Left lung (tissue), 10 donors: ENCODE data around the gene CDK14. TPM values are rescaled to one million over a fixed set of nuclear protein-coding genes. Genes with fewer than 3 reads are reported as not detected.

Source experiments
- ATAC-seq: fragments of 200-7000 bp; cut with Tn5 transposase; one replicate; pipeline ENCODE4 v1.9.1; 2020; ENCODE audit warnings: moderate library complexity
- DNase-seq, 4 donors: peaks; one replicate each; pipeline ENCODE4 v3.0.0-alpha.2; 2013 to 2020
- H3K27ac ChIP-seq, 2 donors: fragments of 200-600 bp; sonication (generic) in 1 of 2; one replicate each; pipeline versions ENCODE4 v1.5.0 to v1.8.0; 2020 to 2021
- H3K27me3 ChIP-seq, 2 donors: fragments of 200-600 bp; sonication (generic) in 1 of 2; one replicate each; pipeline versions ENCODE4 v1.5.0 to v1.8.0; 2020 to 2021
- H3K36me3 ChIP-seq, 2 donors: fragments of 200-600 bp; sonication (generic) in 1 of 2; one replicate each; pipeline versions ENCODE4 v1.5.0 to v1.8.0; 2020 to 2021
- H3K4me1 ChIP-seq, 2 donors: fragments of 200-600 bp; one replicate each; pipeline ENCODE4 v1.8.0; 2021
- H3K4me3 ChIP-seq, 2 donors: fragments of 200-600 bp; sonication (generic) in 1 of 2; one replicate each; pipeline versions ENCODE4 v1.5.0 to v1.8.0; 2020 to 2021; ENCODE audit warnings: mild to moderate bottlenecking in 1 of 2
- H3K9me3 ChIP-seq, 2 donors: fragments of 200-600 bp; sonication (generic) in 1 of 2; one replicate each; pipeline versions ENCODE4 v1.5.0 to v1.8.0; 2020 to 2021
- CTCF ChIP-seq, 2 donors: fragments of 200-600 bp; sonication (generic) in 1 of 2; IDR thresholded peaks; one replicate each; pipeline versions ENCODE4 v1.5.0 to v1.8.0; 2021; ENCODE audit warnings: antibody characterized with exemption in 2 of 2
- intact Hi-C, 2 donors: fragments of 100-400 bp; cut with DNase I; formaldehyde crosslinking; loops; one replicate each; pipeline versions ENCODE4 v1.11.2 to v1.14.2; 2022
- polyA plus RNA-seq, 6 donors: library from polyadenylated mRNA; unstranded; fragments of 120-200 nt; gene quantifications; one replicate each; pipeline ENCODE4 v1.2.1, GENCODE V29; 2013; ENCODE audit not compliant: insufficient read length in 6 of 6
- total RNA-seq, 2 donors: library from RNA; stranded (reverse); fragmentation: NEBNext Ultra II Directional; extraction: Animal tissue kit (Norgen Biotek cat#: 25700); gene quantifications; one replicate each; pipeline ENCODE4 v1.2.1, GENCODE V29; 2021
- donor health status: DM: no; HTN: yes; CAD: no.
- donor health status: DM: no; HTN: no; CAD: no.

CDK14 gene
- total and polyA plus RNA-seq, 8 donors: 24.1 to 45.1 (median 30.0) TPM

GRCh38 chr7:90771281-90771680 lies 175.2 kb downstream of the CDK14 start:
- H3K9me3 ChIP-seq: peaks cover 0 to 4% of the 10 kb centered on the region in 2 donors
- no peak for DNase-seq
- H3K27me3 ChIP-seq: no peaks in the 10 kb centered on the region
- H3K27ac ChIP-seq: no peak overlapping the region
- no peak overlapping the region for H3K4me3 ChIP-seq
- H3K36me3 ChIP-seq: no peaks in the 10 kb centered on the region
- no peak for ATAC-seq
- intact Hi-C loops: no loop called here
- no peak for TF ChIP-seq CTCF (IDR thresholded peaks at IDR 0.05)
- H3K4me1 ChIP-seq: no peaks in the 10 kb centered on the region

- no peaks in the 10 kb centered on the region for H3K4me1 ChIP-seq
- TF ChIP-seq CTCF (IDR thresholded peaks at IDR 0.05): no peak
- H3K27me3 ChIP-seq: no peaks in the 10 kb centered on the region
- no peaks in the 10 kb centered on the region for H3K36me3 ChIP-seq
- peaks cover 0 to 4% of the 10 kb centered on the region in 2 donors for H3K9me3 ChIP-seq
- H3K4me3 ChIP-seq: no peak overlapping the region
- peak overlapping the region in 1 of 2 donors; percentile 64 for H3K27ac ChIP-seq
- intact Hi-C loops: no loop called here
- ATAC-seq (no peak), DNase-seq (peak in 1 of 4 donors; percentile 34)
Measured at GRCh38 chr7:90772410-90772809, 176.3 kb downstream of the CDK14 start.

- DNase-seq (no peak), ATAC-seq (no peak)
- no peaks in the 10 kb centered on the region for H3K36me3 ChIP-seq
- no peaks in the 10 kb centered on the region for H3K27me3 ChIP-seq
- peaks cover 0 to 4% of the 10 kb centered on the region in 2 donors for H3K9me3 ChIP-seq
- no peak overlapping the region for H3K4me3 ChIP-seq
- no peak for TF ChIP-seq CTCF (IDR thresholded peaks at IDR 0.05)
- H3K4me1 ChIP-seq: no peaks in the 10 kb centered on the region
- intact Hi-C loops: no loop called here
- H3K27ac ChIP-seq: no peak overlapping the region
Measured at GRCh38 chr7:90773269-90773668, 177.1 kb downstream of the CDK14 start.

- no peak overlapping the region for H3K27ac ChIP-seq
- no peaks in the 10 kb centered on the region for H3K4me1 ChIP-seq
- TF ChIP-seq CTCF (IDR thresholded peaks at IDR 0.05): no peak
- no peaks in the 10 kb centered on the region for H3K27me3 ChIP-seq
- no peak overlapping the region for H3K4me3 ChIP-seq
- DNase-seq: no peak
- intact Hi-C loops: no loop called here
- H3K36me3 ChIP-seq: no peaks in the 10 kb centered on the region
- ATAC-seq: no peak
- H3K9me3 ChIP-seq: peaks cover 0 to 4% of the 10 kb centered on the region in 2 donors
Measured at GRCh38 chr7:90774706-90775105, 178.6 kb downstream of the CDK14 start.

GRCh38 chr7:90775383-90775965 lies 179.4 kb downstream of the CDK14 start:
- Histone ChIP-seq H3K36me3 (no peaks in the 10 kb centered on the region), H3K27ac (no peak overlapping the region), H3K27me3 (no peaks in the 10 kb centered on the region), H3K4me1 (no peaks in the 10 kb centered on the region), H3K9me3 (peaks cover 0 to 4% of the 10 kb centered on the region in 2 donors), H3K4me3 (no peak overlapping the region)
- intact Hi-C loops: no loop called here
- no peak for TF ChIP-seq CTCF (IDR thresholded peaks at IDR 0.05)
- DNase-seq (no peak), ATAC-seq (no peak)
